Breast epithelium (tissue), 3 donors: ENCODE measurements around the gene FAM219B.
A peak's percentile ranks its signal among the peaks of the same experiment; 100 is the strongest.

Experiments
- CTCF ChIP-seq, 3 donors: fragments of 450-650 bp; IDR thresholded peaks; one replicate each; pipeline ENCODE4 v1.5.1; 2016 to 2017; ENCODE audit warnings: antibody characterized with exemption in 3 of 3, mild to moderate bottlenecking in 3 of 3, moderate library complexity in 3 of 3
- POLR2A ChIP-seq: fragments of 450-650 bp; IDR thresholded peaks from one replicate; pipeline ENCODE4 v1.6.1; 2016; ENCODE audit warnings: antibody characterized with exemption, mild to moderate bottlenecking, moderate library complexity
- POLR2AphosphoS5 ChIP-seq, 3 donors: sonication (generic); formaldehyde crosslinking; IDR thresholded peaks; one replicate each; pipeline ENCODE4 v1.6.1; 2017; ENCODE audit warnings: antibody characterized with exemption in 3 of 3

DNA sequence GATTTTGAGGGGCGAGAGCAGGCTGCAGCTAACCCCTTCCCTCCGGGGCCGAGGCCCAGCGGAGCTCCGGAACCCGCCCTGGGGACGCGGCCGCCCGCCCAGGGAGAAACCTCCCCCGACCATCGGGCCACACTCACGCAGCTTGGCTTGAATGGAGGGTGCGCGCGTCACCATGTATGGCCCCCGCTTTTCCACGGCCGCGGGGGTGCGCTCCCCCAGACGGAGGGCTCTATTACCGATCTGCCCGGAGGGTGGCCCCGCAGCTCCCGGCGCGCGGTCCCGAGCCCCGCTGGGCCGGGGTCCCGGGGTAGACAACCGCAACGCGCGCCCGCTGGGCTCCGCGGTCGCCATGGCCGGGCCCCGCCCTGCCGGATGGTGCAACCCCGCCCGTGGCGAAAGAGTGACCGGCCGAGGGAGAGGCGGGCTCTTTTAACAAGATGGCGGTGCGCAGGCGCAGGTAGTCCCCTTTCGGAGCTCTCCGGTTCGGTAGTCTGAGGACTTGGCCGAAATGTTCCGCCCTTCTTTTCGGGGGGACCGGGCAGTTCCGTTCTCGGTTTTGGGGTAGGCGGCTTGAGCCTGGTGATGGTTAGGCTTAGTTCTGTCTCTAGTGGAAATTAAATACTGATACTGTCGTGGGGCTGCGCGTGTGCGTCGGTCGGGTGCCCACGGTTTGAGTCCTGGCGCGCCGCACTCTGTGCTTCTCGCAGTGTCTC is at the start of gene FAM219B:
- no peak for TF ChIP-seq CTCF (IDR thresholded peaks at IDR 0.05)
- peak; percentile 27 for TF ChIP-seq POLR2A
- TF ChIP-seq POLR2AphosphoS5 (IDR thresholded peaks at IDR 0.05), result peak in 2 of 3 donors; percentile 75 to 85
